ENCODE measurements around the gene NOP14.
"Not testable (repeated sequence)": the region's sequence is repeated elsewhere in the genome, so short reads cannot be mapped to it uniquely, and the experiment has no call there.

NOP14 gene

DNA sequence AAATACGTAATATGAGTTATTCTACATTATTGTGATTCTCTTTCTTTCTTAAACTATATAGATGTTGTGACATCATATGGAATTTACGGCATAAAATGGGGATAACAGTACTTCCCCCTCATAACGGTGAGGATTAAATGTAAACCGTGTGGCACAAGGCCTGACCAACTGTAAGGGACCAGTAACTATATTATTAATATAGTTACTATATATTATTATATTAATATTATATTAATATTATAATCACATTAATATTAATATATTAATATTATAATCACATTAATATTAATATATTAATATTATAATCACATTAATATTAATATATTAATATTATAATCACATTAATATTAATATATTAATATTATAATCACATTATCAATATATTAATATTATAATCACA lies 2.8 kb downstream of the NOP14 start:
- not testable (repeated sequence) for H3K9ac ChIP-seq (ENCODE audit: low read depth, low read length); H3K4me1 ChIP-seq (ENCODE audit: insufficient read depth, low read length); H3K27ac ChIP-seq (ENCODE audit: low read length); H3K4me3 ChIP-seq (ENCODE audit: low read length)
- peaks cover 16% of the 10 kb centered on the region for H3K27me3 ChIP-seq (ENCODE audit: insufficient read depth, low read length)
- peaks cover 14% of the 10 kb centered on the region for H3K9me3 ChIP-seq (ENCODE audit: insufficient read depth, low read depth, low read length)
- peaks cover 36% of the 10 kb centered on the region for H3K36me3 ChIP-seq (ENCODE audit: insufficient read depth, low read depth, low read length)

DNA sequence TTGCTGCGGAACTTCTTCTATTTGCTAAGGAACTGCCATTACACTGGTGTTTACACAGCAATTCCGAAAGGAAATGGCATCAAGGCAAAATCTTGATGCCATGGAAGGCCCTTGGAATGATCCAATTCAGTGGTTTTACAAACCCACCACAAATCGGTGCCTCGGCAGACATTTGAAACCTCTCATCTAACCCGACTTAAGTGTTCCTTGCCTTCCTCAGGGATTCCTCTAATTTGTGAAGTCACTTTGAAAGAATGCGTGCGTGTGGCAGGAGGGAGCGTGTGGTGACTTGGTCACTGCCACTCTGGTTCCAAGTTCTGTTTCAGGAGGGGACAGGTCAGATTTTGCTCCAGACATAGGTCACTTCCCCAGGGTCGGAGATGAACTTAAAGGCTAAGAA lies 4.8 kb downstream of the NOP14 start:
- Histone ChIP-seq H3K27ac (ENCODE audit: low read length) (no peak overlapping the region), H3K27me3 (ENCODE audit: insufficient read depth, low read length) (no peaks in the 10 kb centered on the region), H3K9ac (ENCODE audit: low read depth, low read length) (no peak overlapping the region), H3K4me1 (ENCODE audit: insufficient read depth, low read length) (peaks cover 3% of the 10 kb centered on the region), H3K4me3 (ENCODE audit: low read length) (no peak overlapping the region), H3K9me3 (ENCODE audit: insufficient read depth, low read depth, low read length) (peaks cover 15% of the 10 kb centered on the region), H3K36me3 (ENCODE audit: insufficient read depth, low read depth, low read length) (peaks cover 51% of the 10 kb centered on the region)

DNA sequence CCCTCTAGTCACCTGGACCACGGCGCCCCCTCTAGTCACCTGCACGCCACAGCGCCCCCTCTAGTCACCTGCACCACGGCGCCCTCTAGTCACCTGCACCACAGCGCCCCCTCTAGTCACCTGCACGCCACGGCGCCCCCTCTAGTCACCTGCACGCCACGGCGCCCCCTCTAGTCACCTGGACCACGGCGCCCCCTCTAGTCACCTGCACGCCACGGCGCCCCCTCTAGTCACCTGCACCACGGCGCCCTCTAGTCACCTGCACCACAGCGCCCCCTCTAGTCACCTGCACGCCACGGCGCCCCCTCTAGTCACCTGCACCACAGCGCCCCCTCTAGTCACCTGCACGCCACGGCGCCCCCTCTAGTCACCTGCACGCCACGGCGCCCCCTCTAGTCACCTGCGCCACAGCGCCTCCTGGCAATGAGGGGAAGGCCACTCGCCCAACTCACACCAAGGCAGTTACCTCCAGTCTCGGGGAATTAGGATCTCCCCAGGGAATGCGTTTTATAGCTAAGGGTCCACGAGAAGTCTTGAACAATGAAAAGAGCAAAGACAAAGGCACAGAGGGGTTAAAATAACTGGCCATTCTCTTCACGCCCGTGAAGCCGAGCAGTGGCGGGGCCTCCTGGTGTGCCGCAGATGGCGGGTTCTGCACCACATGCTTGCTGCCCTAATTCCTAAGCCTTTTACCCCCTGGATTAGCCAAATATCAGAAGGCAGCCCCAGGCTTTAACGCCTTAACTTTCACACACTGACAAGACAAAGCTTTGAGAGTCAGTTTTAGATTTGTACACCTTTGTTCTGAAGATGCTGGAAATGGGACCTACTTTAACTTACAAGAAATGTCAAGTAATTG lies 7.8 kb downstream of the NOP14 start:
- H3K9ac ChIP-seq (ENCODE audit: low read depth, low read length); H3K4me3 ChIP-seq (ENCODE audit: low read length); H3K27ac ChIP-seq (ENCODE audit: low read length); H3K4me1 ChIP-seq (ENCODE audit: insufficient read depth, low read length); H3K27me3 ChIP-seq (ENCODE audit: insufficient read depth, low read length): not testable (repeated sequence)
- peaks cover 80% of the 10 kb centered on the region for H3K36me3 ChIP-seq (ENCODE audit: insufficient read depth, low read depth, low read length)
- peaks cover 15% of the 10 kb centered on the region for H3K9me3 ChIP-seq (ENCODE audit: insufficient read depth, low read depth, low read length)

DNA sequence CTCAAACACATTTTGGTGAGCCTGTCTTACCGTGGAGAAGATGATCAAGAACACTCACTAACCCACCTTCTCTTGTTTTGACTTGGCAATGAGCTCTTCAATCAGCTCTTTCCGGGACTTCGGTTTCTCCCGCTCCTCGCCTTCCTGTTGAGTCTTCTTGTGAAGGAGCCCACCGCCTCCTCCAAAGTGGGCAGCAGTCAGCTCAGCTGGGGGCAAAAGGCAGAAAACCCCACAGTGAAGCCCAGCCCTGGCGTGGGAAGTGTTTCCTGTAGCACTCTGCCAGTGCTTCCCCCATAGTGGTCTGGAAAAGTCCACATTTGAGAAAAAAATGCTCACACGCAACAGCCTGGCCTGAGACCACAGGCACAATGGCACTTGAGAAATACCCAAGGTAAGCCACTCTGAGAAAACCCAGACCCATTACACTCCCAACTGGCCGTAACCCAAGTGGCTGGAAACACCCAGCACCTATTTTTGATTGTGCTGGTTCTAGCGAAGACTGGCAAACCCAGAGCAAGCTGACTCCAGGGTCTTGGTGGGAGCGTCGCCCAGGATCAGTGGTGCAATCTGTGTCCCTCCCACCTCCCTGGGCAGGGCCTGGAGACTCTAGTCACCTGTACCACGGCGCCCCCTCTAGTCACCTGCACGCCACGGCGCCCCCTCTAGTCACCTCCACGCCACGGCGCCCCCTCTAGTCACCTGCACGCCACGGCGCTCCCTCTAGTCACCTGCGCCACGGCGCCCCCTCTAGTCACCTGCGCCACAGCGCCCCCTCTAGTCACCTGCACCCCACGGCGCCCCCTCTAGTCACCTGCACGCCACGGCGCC lies 8.6 kb downstream of the NOP14 start:
- Histone ChIP-seq H3K27me3 (ENCODE audit: insufficient read depth, low read length) (no peaks in the 10 kb centered on the region), H3K4me3 (ENCODE audit: low read length) (no peak overlapping the region), H3K9ac (ENCODE audit: low read depth, low read length) (no peak overlapping the region), H3K36me3 (ENCODE audit: insufficient read depth, low read depth, low read length) (peaks cover 89% of the 10 kb centered on the region), H3K9me3 (ENCODE audit: insufficient read depth, low read depth, low read length) (peaks cover 15% of the 10 kb centered on the region), H3K27ac (ENCODE audit: low read length) (no peak overlapping the region), H3K4me1 (ENCODE audit: insufficient read depth, low read length) (no peaks in the 10 kb centered on the region; the same call in 1 of the 2 replicates)

DNA sequence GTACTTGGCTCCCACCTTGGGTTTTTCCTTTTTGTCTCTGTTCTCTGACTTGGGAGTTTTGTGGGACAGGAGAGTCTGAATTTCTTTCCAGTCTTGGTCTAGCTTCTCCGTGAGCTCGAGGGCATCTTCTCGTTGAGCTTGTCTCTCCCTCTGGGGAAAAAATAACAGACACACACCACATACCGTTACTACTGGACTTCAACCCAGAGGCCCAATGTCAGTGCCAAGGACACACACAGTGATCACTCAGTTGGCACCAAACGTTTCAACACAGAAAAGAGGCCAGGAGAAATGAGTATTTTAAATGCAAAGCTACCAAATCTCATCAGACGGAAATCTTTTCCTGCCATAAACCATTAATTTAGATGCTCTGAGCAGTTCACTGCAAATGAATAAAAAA lies 9.7 kb downstream of the NOP14 start:
- Histone ChIP-seq H3K4me3 (ENCODE audit: low read length) (no peak overlapping the region), H3K27me3 (ENCODE audit: insufficient read depth, low read length) (no peaks in the 10 kb centered on the region), H3K4me1 (ENCODE audit: insufficient read depth, low read length) (no peaks in the 10 kb centered on the region; the same call in 1 of the 2 replicates), H3K9ac (ENCODE audit: low read depth, low read length) (no peak overlapping the region), H3K27ac (ENCODE audit: low read length) (no peak overlapping the region), H3K36me3 (ENCODE audit: insufficient read depth, low read depth, low read length) (peaks cover 94% of the 10 kb centered on the region), H3K9me3 (ENCODE audit: insufficient read depth, low read depth, low read length) (peaks cover 15% of the 10 kb centered on the region)

DNA sequence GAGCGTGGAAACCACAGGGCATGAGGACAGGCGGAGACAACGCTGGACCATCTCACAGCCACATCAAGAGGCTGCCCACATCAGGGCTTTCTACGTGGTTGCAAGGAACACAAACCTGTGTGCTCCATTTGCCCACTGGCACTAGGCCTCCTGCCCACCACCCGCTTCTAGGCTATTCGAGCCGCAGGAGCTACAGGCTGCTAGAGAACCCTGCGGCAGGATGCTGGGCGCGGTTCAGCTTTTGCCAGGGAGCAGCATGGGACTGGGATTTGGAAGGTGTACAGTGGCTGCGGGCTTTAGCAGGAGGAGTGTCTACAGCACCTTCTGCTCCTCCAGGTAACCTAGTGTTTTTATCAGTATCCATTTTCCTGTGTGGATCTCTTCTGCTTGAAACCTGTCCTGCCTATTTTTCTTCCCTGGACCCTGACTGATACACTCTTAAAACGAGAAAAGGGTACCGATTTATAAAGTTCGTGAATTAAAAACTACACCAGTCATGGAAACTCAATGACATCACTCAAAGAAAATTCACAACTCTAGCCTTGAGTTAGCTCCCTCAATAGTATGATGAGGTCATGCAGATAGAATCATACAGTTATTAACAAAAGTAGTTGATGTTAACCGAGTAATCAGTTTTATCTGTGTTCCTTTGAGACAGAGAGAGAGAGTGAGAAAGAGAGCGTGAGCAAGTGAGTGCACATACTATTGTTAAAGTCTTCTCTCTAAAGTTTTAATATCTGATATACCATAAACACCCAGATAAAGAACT lies 12.8 kb downstream of the NOP14 start:
- no peak overlapping the region for H3K4me3 ChIP-seq (ENCODE audit: low read length)
- H3K9ac ChIP-seq (ENCODE audit: low read depth, low read length), result no peak overlapping the region
- H3K27me3 ChIP-seq (ENCODE audit: insufficient read depth, low read length), result no peaks in the 10 kb centered on the region
- peaks cover under 1% of the 10 kb centered on the region for H3K9me3 ChIP-seq (ENCODE audit: insufficient read depth, low read depth, low read length)
- no peaks in the 10 kb centered on the region for H3K4me1 ChIP-seq (ENCODE audit: insufficient read depth, low read length)
- peaks cover 91% of the 10 kb centered on the region for H3K36me3 ChIP-seq (ENCODE audit: insufficient read depth, low read depth, low read length)
- no peak overlapping the region for H3K27ac ChIP-seq (ENCODE audit: low read length)

DNA sequence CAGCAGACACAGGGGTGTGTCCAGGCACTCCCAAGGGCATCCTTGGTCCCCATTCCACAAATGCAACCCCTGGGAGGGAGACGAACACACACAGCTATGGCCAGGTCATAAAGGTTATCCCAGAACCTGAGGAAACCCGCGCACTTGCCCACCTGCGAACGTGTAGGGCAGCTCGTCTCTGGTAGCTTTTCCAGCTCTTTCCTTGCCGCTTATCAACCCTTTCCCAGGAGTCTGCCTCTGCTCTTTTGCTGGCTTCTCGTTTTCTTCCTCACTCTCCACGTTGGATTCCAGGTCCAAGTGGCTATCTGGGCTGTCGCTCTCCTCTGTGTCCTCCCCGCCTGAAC lies 13.5 kb downstream of the NOP14 start:
- Histone ChIP-seq H3K27me3 (ENCODE audit: insufficient read depth, low read length) (no peaks in the 10 kb centered on the region), H3K4me1 (ENCODE audit: insufficient read depth, low read length) (no peaks in the 10 kb centered on the region), H3K27ac (ENCODE audit: low read length) (no peak overlapping the region), H3K9ac (ENCODE audit: low read depth, low read length) (no peak overlapping the region), H3K9me3 (ENCODE audit: insufficient read depth, low read depth, low read length) (no peaks in the 10 kb centered on the region), H3K4me3 (ENCODE audit: low read length) (no peak overlapping the region), H3K36me3 (ENCODE audit: insufficient read depth, low read depth, low read length) (peaks cover 96% of the 10 kb centered on the region)

DNA sequence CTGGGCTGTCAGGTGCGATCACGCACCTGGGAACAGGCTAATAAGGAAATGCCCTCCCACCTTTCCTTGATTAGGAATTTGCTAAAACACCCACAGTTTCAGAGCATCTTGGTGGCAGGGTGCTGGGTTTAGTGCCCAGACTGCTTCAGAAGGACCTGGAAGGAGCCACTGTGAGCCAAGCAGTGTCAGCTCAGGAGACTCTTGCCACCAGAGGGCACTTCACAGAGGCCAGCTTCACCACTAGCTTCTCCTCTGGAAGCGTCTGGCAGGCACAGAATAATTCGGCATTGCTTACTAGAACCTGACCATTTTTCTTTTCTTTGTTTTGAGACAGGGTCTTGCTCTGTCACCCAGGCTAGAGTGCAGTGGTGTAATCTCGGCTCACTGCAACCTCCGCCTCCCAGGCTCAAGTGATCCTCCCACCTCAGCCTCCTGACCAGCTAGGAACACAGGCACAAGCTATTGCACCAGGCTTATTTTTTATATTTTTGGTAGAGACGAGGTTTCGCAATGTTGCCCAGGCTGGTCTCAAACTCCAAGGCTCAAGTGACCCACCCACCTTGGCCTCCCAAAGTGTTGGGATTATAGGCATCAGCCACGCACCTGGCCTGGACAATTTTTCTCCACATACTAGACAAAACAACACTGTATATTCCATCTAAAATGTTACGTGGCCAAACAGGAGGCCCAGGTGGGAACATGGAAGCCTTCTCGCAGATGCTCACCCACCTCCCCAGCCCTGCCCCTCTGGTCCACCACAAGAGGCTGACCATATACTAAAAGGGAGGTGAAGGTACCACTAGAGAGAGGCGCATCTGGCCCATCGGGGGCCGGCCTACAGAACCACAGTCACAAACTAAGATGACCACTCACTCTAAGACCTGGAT lies 14.1 kb downstream of the NOP14 start:
- H3K27ac ChIP-seq (ENCODE audit: low read length), result no peak overlapping the region
- H3K9ac ChIP-seq (ENCODE audit: low read depth, low read length), result no peak overlapping the region
- H3K4me3 ChIP-seq (ENCODE audit: low read length), result no peak overlapping the region
- no peaks in the 10 kb centered on the region for H3K9me3 ChIP-seq (ENCODE audit: insufficient read depth, low read depth, low read length)
- peaks cover 97% of the 10 kb centered on the region for H3K36me3 ChIP-seq (ENCODE audit: insufficient read depth, low read depth, low read length)
- no peaks in the 10 kb centered on the region for H3K4me1 ChIP-seq (ENCODE audit: insufficient read depth, low read length)
- H3K27me3 ChIP-seq (ENCODE audit: insufficient read depth, low read length), result no peaks in the 10 kb centered on the region

DNA sequence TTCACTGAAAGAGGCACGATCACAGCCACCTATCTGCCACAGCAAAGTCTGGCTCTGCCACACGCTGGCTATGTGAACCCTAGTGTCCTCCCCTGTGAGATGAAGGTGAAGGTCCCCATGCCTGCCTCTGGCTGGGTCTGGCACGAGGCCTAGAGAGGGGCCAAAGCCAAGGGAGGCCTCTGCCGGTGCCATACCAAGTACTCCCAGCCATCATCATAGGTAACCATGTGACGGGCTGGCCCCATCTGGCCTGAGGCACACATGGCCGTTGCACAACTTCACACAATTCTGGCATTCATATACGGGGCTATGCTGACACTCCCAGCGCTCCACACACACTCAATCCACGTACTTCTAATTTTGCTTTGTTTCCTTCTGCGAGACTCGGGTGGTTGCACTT lies 15.3 kb downstream of the NOP14 start:
- H3K4me1 ChIP-seq (ENCODE audit: insufficient read depth, low read length), result no peaks in the 10 kb centered on the region
- H3K36me3 ChIP-seq (ENCODE audit: insufficient read depth, low read depth, low read length), result peaks cover 97% of the 10 kb centered on the region
- no peak overlapping the region for H3K27ac ChIP-seq (ENCODE audit: low read length)
- H3K9me3 ChIP-seq (ENCODE audit: insufficient read depth, low read depth, low read length), result no peaks in the 10 kb centered on the region
- no peak overlapping the region for H3K9ac ChIP-seq (ENCODE audit: low read depth, low read length)
- no peaks in the 10 kb centered on the region for H3K27me3 ChIP-seq (ENCODE audit: insufficient read depth, low read length)
- no peak overlapping the region for H3K4me3 ChIP-seq (ENCODE audit: low read length)

DNA sequence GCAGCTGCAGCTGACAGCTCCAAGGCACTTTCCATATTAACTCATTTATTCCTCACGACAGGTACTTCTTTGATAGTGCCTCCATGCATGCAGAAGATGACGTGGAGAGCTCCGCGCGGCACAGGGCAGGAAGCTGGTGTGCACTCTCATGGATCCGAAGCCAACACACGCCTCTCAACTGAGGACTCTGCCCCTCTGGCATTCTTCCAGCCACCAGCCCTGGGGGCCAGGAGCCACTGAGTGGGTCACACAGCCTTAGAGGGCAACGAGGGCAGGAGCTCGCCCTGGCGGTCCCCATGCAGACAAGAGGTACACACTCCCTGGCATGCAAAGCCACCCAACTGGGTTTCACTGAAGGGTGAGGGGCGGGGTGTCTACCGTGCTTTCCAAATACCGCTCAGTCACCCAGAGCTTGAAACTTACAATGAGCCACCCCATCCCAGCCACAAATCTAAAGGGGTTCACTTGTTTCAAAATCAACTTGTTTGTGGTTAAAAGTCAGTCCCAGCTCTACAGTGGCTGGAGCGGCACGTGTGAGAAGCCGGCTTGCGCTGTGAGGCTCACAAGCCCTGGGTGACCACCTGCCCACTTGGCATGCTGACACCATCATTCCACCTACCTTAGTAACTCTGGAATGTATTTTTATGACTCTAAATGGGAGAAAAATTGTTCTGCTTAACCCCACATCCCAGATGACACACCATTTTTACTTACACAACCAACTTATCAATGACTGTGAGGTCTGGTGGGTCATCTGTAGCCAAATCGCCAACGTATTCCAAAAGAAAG lies 16.2 kb downstream of the NOP14 start:
- H3K27ac ChIP-seq (ENCODE audit: low read length), result no peak overlapping the region
- no peak overlapping the region for H3K9ac ChIP-seq (ENCODE audit: low read depth, low read length)
- peaks cover 97% of the 10 kb centered on the region for H3K36me3 ChIP-seq (ENCODE audit: insufficient read depth, low read depth, low read length)
- no peaks in the 10 kb centered on the region for H3K27me3 ChIP-seq (ENCODE audit: insufficient read depth, low read length)
- no peaks in the 10 kb centered on the region for H3K4me1 ChIP-seq (ENCODE audit: insufficient read depth, low read length)
- no peaks in the 10 kb centered on the region for H3K9me3 ChIP-seq (ENCODE audit: insufficient read depth, low read depth, low read length)
- no peak overlapping the region for H3K4me3 ChIP-seq (ENCODE audit: low read length)

Data from iPS-20b (cell line).